Measurements from ENCODE around the gene CTSD. TPM values are rescaled to one million over a fixed set of nuclear protein-coding genes. Genes with fewer than 3 reads are reported as not detected.
"Not testable (repeated sequence)": the region's sequence is repeated elsewhere in the genome, so short reads cannot be mapped to it uniquely, and the experiment has no call there.

CTSD gene
- polyA plus RNA-seq, 1 donor from 2014 or later = 30.5 TPM

DNA sequence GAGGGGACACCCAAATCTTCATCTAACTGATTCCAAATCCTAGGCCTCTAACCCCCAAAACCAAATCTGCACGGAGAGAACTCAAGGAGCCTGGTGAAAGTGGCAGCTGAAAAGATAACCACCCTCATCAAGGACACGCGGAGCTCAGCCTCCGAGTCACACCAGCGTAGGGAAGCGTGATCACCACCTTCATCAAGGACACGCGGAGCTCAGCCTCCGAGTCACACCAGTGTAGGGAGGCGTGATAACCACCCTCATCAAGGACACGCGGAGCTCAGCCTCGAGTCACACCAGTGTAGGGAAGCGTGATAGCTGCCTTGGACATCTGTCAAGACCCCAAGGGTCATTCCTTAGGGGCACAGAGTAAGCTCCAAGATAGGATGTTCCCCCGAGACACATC, 41.8 kb upstream of the CTSD start:
- TF ChIP-seq POLR2AphosphoS5 (IDR thresholded peaks at IDR 0.05) = no peak
- TF ChIP-seq EP300 (conservative IDR thresholded peaks at IDR 0.05; ENCODE audit: poor library complexity, severe bottlenecking) = no peak
- TF ChIP-seq, protein P1, sequence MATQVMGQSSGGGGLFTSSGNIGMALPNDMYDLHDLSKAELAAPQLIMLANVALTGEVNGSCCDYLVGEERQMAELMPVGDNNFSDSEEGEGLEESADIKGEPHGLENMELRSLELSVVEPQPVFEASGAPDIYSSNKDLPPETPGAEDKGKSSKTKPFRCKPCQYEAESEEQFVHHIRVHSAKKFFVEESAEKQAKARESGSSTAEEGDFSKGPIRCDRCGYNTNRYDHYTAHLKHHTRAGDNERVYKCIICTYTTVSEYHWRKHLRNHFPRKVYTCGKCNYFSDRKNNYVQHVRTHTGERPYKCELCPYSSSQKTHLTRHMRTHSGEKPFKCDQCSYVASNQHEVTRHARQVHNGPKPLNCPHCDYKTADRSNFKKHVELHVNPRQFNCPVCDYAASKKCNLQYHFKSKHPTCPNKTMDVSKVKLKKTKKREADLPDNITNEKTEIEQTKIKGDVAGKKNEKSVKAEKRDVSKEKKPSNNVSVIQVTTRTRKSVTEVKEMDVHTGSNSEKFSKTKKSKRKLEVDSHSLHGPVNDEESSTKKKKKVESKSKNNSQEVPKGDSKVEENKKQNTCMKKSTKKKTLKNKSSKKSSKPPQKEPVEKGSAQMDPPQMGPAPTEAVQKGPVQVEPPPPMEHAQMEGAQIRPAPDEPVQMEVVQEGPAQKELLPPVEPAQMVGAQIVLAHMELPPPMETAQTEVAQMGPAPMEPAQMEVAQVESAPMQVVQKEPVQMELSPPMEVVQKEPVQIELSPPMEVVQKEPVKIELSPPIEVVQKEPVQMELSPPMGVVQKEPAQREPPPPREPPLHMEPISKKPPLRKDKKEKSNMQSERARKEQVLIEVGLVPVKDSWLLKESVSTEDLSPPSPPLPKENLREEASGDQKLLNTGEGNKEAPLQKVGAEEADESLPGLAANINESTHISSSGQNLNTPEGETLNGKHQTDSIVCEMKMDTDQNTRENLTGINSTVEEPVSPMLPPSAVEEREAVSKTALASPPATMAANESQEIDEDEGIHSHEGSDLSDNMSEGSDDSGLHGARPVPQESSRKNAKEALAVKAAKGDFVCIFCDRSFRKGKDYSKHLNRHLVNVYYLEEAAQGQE (IDR thresholded peaks at IDR 0.05; ENCODE audit: borderline replicate concordance) = no peak
- TF ChIP-seq MXI1 (conservative IDR thresholded peaks at IDR 0.05; ENCODE audit: poor library complexity, severe bottlenecking) = no peak
- no peak for TF ChIP-seq SMC3 (conservative IDR thresholded peaks at IDR 0.05; ENCODE audit: poor library complexity)
- TF ChIP-seq TAF1 (IDR thresholded peaks at IDR 0.05; ENCODE audit: low read depth) = no peak
- TF ChIP-seq EZH2 (IDR thresholded peaks at IDR 0.05; ENCODE audit: borderline replicate concordance, insufficient read depth, low read length, poor library complexity, severe bottlenecking) = no peak
- no peak for TF ChIP-seq RAD21 (conservative IDR thresholded peaks at IDR 0.05)
- TF ChIP-seq, protein P2, sequence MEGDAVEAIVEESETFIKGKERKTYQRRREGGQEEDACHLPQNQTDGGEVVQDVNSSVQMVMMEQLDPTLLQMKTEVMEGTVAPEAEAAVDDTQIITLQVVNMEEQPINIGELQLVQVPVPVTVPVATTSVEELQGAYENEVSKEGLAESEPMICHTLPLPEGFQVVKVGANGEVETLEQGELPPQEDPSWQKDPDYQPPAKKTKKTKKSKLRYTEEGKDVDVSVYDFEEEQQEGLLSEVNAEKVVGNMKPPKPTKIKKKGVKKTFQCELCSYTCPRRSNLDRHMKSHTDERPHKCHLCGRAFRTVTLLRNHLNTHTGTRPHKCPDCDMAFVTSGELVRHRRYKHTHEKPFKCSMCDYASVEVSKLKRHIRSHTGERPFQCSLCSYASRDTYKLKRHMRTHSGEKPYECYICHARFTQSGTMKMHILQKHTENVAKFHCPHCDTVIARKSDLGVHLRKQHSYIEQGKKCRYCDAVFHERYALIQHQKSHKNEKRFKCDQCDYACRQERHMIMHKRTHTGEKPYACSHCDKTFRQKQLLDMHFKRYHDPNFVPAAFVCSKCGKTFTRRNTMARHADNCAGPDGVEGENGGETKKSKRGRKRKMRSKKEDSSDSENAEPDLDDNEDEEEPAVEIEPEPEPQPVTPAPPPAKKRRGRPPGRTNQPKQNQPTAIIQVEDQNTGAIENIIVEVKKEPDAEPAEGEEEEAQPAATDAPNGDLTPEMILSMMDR (IDR thresholded peaks at IDR 0.05; ENCODE audit: poor library complexity, severe bottlenecking) = no peak
- Histone ChIP-seq H3K9ac (ENCODE audit: low read length) (no peak overlapping the region), H3K4me2 (ENCODE audit: low read length) (no peak overlapping the region), H3F3A (ENCODE audit: insufficient read depth, low read length, poor library complexity, severe bottlenecking) (no peaks in the 10 kb centered on the region), H3K79me2 (replicated peaks; ENCODE audit: insufficient read depth, low read length) (no peaks in the 10 kb centered on the region), H3K9me3 (ENCODE audit: low read length) (no peaks in the 10 kb centered on the region), H3K9me2 (ENCODE audit: insufficient read depth, low read length) (no peaks in the 10 kb centered on the region), H3K36me3 (ENCODE audit: insufficient read depth, low read length) (no peaks in the 10 kb centered on the region), H3K4me3 (ENCODE audit: low read length) (no peak overlapping the region), H2AFZ (ENCODE audit: low read depth, low read length) (no peak overlapping the region), H3K27ac (ENCODE audit: low read length) (no peak overlapping the region), H4K20me1 (ENCODE audit: insufficient read depth) (no peaks in the 10 kb centered on the region), H3K27me3 (ENCODE audit: insufficient read depth, low read depth, low read length) (no peaks in the 10 kb centered on the region)

DNA sequence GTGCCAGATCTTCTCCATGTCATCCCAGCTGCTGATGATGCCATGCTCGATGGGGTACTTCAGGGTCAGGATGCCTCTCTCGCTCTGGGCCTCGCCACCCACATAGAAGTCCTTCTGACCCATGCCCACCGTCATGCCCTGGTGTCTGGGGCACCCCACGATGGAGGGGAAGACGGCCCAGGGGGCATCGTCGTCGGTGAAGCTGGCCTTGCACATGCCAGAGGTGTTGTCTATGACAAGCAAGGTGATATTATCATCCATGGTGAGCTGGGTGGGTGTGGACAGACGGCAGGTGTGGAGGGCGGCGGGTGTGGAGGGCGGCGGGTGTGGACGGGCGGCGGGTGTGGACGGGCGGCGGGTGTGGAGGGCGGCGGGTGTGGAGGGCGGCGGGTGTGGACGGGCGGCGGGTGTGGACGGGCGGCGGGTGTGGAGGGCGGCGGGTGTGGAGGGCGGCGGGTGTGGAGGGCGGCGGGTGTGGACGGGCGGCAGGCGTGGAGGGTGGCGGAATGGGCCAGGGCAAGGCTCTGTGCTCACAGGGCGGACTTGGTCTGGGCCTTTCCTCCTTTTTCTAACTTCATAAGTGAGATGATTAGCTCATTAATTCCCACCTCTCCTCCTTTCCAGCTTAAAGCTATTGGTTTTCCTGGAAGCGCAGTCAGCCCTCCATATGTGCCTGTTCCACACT, 40.2 kb upstream of the CTSD start:
- H3K4me2 ChIP-seq (ENCODE audit: low read length); H3F3A ChIP-seq (ENCODE audit: insufficient read depth, low read length, poor library complexity, severe bottlenecking); H3K9ac ChIP-seq (ENCODE audit: low read length); H3K27me3 ChIP-seq (ENCODE audit: insufficient read depth, low read depth, low read length); H3K36me3 ChIP-seq (ENCODE audit: insufficient read depth, low read length); H4K20me1 ChIP-seq (ENCODE audit: insufficient read depth); H3K27ac ChIP-seq (ENCODE audit: low read length); H3K79me2 ChIP-seq (replicated peaks; ENCODE audit: insufficient read depth, low read length); H3K9me3 ChIP-seq (ENCODE audit: low read length); H2AFZ ChIP-seq (ENCODE audit: low read depth, low read length); H3K4me3 ChIP-seq (ENCODE audit: low read length); H3K9me2 ChIP-seq (ENCODE audit: insufficient read depth, low read length): not testable (repeated sequence)

Measured in neural cell (in vitro differentiated cells).